GM18517 (cell line): ENCODE data around the gene RNF182.
"Not testable (repeated sequence)": the region's sequence is repeated elsewhere in the genome, so short reads cannot be mapped to it uniquely, and the experiment has no call there.

ENCODE experiments used
- ATAC-seq: cut with Tn5 transposase; IDR thresholded peaks from one replicate; pipeline ENCODE4 v1.9.1; 2021; ENCODE audit warnings: mild to moderate bottlenecking, moderate library complexity; ENCODE audit not compliant: unreplicated experiment

RNF182 gene

DNA sequence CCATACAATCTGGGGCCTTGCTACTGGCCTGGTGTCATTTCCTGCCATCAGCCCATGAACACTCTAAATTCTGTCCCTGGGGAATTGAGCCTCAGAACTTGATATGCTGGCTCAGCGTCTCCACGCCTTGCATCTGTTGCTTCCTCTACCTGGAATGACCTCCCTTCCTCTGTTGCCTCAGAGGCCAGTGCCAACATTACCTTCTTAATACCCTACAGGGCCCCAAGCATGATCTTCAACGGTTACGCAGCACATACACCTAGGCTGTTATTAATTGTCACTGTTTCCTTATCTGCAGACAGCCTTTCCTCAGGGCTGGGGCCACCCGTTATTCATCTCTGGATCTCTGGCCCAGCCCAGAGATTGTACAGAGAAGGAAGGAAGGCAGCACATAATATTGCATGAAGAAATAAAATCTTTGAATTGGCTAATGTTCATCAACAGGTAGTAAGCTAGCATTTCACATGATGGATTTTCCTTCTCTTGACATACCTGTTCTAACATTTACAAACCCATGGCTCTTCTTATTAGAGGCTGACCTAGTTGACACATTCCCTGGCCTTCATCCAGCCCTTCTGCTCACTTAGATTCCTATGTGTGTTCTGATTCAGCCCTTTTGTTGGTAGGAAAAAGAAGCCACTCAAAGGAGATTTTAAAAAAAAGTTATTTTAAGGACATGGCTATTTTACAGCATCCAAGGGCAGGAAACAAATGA lies 8.4 kb upstream of the RNF182 start:
- ATAC-seq = no peak

DNA sequence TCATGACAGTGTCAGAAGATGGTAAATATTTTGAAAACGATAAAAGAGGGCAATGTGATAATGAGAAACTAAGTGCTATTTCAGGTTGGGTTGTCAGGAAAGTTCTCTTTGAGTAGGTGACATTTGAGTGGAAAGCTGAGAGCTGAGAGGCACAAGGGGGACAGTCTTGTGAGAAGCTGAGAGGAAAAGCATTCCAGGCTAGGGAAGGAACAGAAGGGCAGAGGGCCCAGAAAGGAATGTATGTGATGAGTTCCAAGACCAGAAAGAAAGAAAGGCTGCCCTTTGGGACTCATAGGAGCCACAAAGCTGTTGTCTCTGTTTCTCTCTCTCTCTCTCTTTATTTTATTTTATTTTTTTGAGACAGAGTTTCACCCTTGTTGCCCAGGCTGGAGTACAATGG lies 7.6 kb upstream of the RNF182 start:
- ATAC-seq = no peak

DNA sequence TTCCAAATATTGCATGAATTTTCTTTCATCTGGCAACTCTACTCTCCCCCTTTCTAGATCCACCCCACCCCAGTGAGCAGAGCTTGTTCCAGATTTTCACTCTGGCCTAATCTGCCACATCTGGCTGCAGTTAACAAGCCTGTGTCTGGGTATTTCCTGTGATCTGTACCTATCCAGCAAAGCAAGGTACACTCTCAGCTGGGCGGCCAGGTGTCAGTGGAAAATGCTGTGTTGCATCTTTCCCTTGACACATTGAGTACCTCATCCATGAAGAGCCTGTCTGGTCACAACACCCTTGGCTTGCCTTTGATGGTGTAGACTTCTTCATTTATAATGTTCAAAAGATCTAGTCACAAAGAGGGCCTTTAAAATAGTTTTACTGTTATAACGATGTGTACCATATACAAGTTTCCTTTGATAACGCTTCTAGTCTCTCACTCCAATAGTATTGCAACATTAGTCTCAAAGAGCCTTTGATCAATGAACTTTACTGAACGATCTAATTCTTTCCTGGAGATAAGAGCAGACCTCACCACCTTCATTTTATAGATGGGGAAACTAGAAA lies 6.0 kb upstream of the RNF182 start:
- ATAC-seq = no peak

GRCh38 chr6:13919861-13920260 lies 4.9 kb upstream of the RNF182 start:
- no peak for ATAC-seq

GRCh38 chr6:13920552-13920951 lies 4.2 kb upstream of the RNF182 start:
- ATAC-seq = no peak

DNA sequence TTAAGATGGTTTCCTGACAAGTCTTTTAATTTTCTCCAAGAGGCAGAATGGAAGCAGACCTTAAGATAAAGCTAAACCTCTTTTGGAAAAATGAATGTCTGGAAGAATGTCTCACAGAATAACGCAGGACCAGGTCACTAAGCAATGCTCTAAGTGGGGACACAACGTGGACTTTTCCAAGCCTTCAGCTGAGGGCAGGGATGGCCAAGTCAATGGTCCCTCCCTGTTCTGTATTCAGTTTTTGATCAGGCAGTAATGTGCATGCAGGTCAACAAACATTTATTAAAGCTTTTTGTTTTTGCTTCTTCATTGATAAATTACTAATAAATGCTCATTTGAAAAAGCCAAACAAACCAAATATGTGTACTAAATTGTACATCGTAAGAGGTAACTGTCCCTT lies 2.0 kb upstream of the RNF182 start:
- ATAC-seq = no peak

- no peak for ATAC-seq
These were observed 1.1 kb upstream of the RNF182 start for GRCh38 chr6:13923527-13924145.

GRCh38 chr6:13924146-13924948 lies 405 bp upstream of the RNF182 start:
- ATAC-seq = no peak

- no peak for ATAC-seq
These were observed 1.6 kb downstream of the RNF182 start for GRCh38 chr6:13926378-13926777.

DNA sequence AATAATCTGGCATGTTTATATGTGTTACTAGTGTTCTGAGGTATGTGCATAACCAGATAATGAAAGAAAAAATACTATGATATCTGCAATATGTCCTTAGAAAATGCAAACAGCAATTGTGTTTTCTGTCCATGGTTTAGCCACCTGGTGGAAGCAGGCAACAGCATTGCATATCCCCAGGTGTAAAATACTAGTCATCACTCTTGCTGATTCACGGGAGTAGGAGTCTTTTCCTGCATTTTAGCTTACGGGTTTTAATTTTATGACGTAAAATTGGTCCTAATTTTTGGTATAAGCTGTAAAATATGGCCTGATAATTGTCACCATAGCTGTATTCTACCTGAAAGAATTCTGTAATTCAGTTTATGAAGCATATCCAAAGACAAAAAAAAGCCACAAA lies 2.5 kb downstream of the RNF182 start:
- no peak for ATAC-seq

GRCh38 chr6:13929196-13929595 lies 4.4 kb downstream of the RNF182 start:
- ATAC-seq = no peak

- no peak for ATAC-seq
These were observed 7.1 kb downstream of the RNF182 start for GRCh38 chr6:13931797-13932402.

DNA sequence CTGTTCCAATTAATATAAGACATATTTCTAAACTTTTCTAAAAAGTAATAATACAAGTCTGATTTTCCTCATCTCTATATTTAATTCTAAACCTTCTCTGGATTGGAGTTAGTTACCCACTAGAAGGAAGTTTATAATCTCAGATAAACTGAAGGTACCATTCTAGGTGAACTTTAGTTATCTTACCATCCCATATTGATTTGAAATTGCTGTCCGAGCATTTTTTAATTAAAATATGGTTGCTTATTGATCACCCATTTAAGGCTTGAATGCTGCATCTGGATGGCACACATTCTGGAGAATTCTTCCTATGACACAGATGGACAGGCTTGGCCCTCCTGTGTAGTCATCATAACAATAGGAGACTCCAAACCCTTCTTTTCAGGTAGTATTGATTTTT lies 8.0 kb downstream of the RNF182 start:
- no peak for ATAC-seq

DNA sequence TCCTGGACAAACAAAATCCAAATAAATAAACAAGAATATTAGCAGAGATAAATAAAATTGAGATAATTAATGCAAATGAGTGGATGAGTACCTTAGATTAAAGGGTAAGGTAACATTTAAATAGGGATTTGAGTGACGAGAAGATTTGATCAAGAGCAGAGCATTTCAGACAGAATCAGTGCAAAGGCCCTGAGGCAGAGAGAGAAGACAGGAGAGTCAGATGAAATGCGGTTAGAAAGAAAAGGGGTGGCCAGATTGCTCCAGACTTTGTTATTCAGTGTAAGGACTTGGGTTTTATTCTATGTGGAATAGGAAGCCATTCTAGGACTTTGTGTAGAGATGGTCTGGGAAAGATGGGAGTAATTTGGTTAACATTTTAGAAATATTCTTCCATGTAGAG lies 10.0 kb downstream of the RNF182 start:
- no peak for ATAC-seq

DNA sequence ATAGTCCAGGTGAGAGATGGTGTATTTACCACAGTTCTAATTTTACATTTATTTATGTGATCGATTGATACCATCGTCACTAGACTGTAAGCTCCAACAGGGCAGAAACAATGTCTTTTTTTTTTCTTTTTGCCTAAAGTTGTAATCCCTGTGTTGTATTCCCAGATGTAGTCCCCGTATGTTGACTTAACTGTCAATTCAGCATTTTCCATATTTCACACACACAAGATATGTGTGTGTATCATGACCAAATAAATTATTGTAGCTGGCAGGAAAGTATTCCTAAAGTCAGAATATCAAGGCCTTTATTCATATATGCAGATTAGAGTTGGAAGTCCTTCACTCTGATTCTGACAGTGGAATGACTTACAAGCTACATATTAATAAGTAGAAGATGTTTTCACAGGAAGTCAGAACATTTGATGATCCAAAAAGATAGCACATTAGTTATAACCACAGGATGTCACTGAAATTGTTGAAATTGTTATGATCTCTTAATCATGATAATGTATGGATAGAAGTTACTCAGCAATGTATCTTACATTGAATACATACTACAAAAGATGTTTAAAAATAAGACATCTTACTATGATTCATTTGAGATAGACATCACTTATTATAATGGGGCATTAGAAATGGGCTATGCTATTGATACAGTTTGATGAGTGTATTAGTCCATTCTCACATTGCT lies 10.6 kb downstream of the RNF182 start:
- ATAC-seq = no peak

GRCh38 chr6:13935881-13936261 lies 11.1 kb downstream of the RNF182 start:
- ATAC-seq = not testable (repeated sequence)

DNA sequence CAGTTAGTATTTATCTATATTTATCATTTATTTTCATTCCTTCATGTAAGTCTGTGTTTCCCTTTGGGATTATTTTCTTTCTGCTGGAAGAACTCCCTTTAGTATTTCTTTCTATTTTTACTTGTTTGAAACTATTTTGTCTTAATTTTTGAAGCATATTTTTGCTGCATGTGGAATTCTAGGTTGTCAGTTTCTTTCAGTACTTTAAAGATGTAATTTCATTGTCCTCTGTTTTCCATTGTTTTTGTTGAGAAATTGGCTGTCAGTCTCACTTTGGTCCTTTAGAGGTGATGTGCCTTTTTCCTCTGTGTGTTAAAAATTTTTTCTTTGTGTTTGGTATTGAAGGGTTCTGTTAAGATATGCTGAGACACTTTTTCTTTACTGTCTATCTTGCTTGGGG lies 17.1 kb downstream of the RNF182 start:
- ATAC-seq = no peak

DNA sequence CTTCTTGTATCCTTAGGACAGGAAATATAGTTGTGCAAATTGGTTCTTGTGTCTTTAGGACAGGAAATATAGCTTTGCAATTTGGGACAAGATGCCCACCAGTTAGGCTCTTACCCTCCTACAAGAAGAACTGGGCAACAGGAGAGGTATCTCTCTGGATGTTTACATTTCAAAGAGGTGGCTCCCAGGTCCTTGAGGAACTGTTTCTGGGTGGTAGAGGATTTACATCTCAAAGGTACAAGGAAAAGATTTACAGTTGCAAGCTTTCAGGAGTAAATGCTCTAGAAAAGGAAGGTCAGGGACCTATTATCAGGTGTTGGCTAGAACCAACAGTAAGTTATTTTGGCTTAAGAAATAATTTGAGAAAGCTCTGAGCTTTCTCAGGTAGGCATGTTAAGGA lies 19.2 kb downstream of the RNF182 start:
- no peak for ATAC-seq

DNA sequence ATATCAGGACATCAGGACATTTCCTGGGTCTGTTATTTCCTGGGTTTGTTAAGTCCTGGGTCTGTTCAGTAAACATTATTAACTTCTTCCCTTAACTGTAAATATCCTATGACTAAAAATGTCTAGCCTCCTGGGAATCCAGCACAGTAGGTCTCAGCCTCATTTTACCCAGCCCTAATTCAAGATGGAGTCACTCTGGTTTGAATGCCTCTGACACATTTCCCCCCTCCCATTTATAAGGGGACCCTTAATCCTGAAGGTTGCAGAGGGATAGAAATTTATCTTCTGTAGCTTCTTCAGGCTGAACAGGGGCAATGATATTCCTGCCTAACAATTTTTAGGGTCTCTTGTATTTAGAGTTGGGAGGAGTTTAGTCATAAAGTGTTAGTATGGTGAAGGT lies 21.8 kb downstream of the RNF182 start:
- ATAC-seq = no peak

DNA sequence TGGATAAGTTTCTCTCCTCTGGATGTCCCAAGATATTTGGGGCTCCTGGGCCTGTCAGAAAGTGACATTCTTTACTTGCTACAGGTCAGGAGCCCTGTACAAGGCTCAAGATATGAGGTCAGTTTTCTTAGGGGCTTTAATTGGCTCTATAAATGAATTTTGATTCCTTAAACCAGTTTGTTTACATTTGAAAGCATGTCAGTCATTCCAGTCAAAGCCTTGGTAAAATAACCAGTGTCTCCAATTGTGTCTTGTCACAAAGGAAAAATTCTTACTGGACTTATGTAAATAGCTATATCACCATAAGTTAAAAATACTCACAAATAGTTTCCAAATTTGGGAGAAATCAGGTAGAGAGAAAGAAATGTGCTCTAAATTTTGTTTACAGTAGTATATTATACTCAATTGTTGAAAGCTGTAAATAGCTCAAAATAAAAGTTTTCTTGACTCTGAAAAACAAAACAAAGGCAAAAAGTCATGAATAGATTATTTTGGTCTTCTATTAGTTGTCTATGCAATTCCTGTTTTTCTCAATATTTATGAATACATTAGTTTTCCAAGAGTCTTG lies 22.9 kb downstream of the RNF182 start:
- ATAC-seq = no peak
